Gastrocnemius medialis (tissue), 4 donors: ENCODE results near the gene HLCS.

ENCODE experiments used
- CTCF ChIP-seq, 5 experiments: fragments of 450-650 bp in 3 of 5; fragments of 200-600 bp in 2 of 5; sonication (generic) in 2 of 5; IDR thresholded peaks in 4 of 5; conservative IDR thresholded peaks in 1 of 5; 1 replicate in 4 of 5; 2 replicates in 1 of 5; pipeline ENCODE4 v1.5.1; 2016 to 2019; ENCODE audit warnings: antibody characterized with exemption in 5 of 5, mild to moderate bottlenecking in 3 of 5, moderate library complexity in 3 of 5
- POLR2A ChIP-seq, 2 donors: fragments of 450-650 bp; IDR thresholded peaks; one replicate each; pipeline ENCODE4 v1.6.1; 2017; ENCODE audit warnings: antibody characterized with exemption in 2 of 2, mild to moderate bottlenecking in 2 of 2, moderate library complexity in 2 of 2

DNA sequence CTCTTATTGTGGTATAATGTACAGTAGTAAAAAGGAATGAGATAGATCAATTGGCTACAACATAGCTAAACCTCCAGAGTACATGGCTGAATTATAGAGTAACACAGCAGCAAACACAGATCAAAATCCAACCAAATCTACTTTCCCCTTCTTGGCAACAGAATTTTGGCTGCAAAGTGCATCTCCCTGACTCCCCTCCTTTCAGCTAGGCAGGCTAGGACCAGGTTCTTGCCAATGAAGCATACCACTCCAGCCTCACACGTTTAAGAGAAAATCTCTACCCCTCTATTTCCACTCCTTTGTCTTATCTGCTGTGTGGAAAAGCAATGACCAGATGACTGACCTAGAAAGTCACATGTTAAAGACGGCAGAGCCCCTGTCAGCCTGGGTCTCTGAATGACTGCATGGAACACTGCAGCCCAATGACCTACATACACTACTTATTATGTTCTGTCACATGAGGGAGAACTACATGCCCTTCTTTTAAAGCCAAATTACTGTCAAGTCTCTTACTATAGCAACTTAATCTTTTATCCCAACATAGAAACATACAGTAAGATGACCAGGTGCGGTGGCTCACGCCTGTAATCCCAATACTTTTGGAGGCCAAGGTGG lies 99.1 kb downstream of the HLCS start:
- TF ChIP-seq POLR2A (IDR thresholded peaks at IDR 0.05), result no peak
- TF ChIP-seq CTCF (IDR thresholded peaks at IDR 0.05 in 4 of 5, conservative IDR thresholded peaks at IDR 0.05 in 1 of 5), result no peak
